ENCODE measurements around the gene SREBF1. TPM values are rescaled to one million over a fixed set of nuclear protein-coding genes. Genes with fewer than 3 reads are reported as not detected.
A peak's percentile ranks its signal among the peaks of the same experiment; 100 is the strongest.

Gene SREBF1
- total RNA-seq, 1 donor from 2014 or later, result 86.9 TPM

DNA sequence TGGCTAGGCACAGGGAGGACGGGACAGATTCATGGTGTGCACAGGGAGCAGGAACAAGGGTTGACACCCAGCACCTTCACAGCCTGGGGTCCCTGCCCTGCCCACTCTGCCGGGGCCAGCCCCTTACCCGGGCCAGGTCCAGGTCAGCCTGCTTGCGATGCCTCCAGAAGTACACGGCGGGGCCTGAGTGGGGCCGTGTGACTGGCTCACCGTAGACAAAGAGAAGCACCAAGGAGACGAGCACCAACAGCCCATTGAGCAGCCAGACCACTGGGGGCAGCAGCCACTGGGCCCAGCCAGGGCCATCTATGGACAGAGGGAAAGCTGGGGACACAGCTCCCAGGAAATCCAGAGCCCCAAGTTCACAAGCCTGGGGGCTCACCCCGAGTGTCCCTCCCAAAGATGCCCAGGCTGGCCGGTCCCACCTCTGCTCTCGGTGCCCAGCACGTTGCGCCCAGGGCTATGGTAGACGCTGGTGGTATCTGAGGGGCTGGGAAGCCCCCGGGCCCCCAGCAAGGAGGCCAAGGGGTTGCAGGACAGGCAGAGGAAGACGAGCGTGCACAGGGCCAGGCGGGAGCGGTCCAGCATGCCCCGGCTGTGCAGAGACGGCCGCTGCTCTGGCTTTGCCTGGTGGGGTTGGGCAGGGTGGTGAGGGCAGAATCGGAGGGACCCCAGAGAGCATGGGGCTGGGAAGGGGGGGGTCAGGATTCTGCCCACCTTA, 19.8 kb downstream of the SREBF1 start:
- TF ChIP-seq, protein P1, sequence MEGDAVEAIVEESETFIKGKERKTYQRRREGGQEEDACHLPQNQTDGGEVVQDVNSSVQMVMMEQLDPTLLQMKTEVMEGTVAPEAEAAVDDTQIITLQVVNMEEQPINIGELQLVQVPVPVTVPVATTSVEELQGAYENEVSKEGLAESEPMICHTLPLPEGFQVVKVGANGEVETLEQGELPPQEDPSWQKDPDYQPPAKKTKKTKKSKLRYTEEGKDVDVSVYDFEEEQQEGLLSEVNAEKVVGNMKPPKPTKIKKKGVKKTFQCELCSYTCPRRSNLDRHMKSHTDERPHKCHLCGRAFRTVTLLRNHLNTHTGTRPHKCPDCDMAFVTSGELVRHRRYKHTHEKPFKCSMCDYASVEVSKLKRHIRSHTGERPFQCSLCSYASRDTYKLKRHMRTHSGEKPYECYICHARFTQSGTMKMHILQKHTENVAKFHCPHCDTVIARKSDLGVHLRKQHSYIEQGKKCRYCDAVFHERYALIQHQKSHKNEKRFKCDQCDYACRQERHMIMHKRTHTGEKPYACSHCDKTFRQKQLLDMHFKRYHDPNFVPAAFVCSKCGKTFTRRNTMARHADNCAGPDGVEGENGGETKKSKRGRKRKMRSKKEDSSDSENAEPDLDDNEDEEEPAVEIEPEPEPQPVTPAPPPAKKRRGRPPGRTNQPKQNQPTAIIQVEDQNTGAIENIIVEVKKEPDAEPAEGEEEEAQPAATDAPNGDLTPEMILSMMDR (IDR thresholded peaks at IDR 0.05), result peak; percentile 10
- Mint-ChIP-seq H3K27me3 (ENCODE audit: unreplicated experiment) (no peaks in the 10 kb centered on the region), H3K36me3 (ENCODE audit: unreplicated experiment) (peaks cover 11% of the 10 kb centered on the region)

DNA sequence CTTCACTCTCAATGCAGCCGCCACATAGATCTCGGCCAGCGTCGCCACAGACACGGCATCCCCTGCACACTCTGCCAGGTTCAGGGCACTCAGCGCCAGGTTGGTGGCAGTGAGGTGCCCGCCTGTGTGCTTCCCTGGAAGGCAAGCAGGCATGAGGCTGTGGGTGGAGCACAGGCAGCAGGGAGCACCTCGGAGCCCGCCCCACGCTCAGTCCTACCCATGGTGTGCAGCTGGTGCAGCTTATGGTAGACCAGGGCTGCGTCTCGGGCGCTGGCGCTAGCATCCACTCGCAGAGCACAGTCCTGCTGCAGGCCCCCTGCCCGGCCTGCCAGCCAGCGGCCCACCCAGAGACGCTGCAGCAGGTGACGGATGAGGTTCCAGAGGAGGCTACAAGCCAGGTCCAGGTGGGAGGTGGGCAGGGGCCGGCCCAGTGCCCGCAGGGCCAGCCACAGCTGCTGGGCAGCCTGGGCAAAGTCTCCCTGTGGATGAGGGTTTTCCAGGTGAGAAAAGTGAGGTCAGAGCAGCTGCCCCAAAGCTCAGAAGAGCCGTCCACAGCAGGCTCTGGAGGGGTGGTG, 20.5 kb downstream of the SREBF1 start:
- Mint-ChIP-seq H3K27me3 (ENCODE audit: unreplicated experiment) (no peaks in the 10 kb centered on the region), H3K36me3 (ENCODE audit: unreplicated experiment) (peaks cover 11% of the 10 kb centered on the region), H3K4me1 (ENCODE audit: unreplicated experiment) (peaks cover 31% of the 10 kb centered on the region), H3K27ac (ENCODE audit: unreplicated experiment) (no peak overlapping the region), H3K4me3 (ENCODE audit: unreplicated experiment) (no peak overlapping the region), H3K9me3 (ENCODE audit: unreplicated experiment) (no peaks in the 10 kb centered on the region)
- TF ChIP-seq, protein P1 (IDR thresholded peaks at IDR 0.05), result no peak
- no peak for DNase-seq (ENCODE audit: extremely low spot score, unreplicated experiment)

More for the DNA sequence above, 19.8 kb downstream of the SREBF1 start:
- H3K4me1 Mint-ChIP-seq (ENCODE audit: unreplicated experiment), result peaks cover 30% of the 10 kb centered on the region
- DNase-seq (ENCODE audit: extremely low spot score, unreplicated experiment), result no peak
- H3K9me3 Mint-ChIP-seq (ENCODE audit: unreplicated experiment), result no peaks in the 10 kb centered on the region
- no peak overlapping the region for H3K4me3 Mint-ChIP-seq (ENCODE audit: unreplicated experiment)
- H3K27ac Mint-ChIP-seq (ENCODE audit: unreplicated experiment), result no peak overlapping the region

DNA sequence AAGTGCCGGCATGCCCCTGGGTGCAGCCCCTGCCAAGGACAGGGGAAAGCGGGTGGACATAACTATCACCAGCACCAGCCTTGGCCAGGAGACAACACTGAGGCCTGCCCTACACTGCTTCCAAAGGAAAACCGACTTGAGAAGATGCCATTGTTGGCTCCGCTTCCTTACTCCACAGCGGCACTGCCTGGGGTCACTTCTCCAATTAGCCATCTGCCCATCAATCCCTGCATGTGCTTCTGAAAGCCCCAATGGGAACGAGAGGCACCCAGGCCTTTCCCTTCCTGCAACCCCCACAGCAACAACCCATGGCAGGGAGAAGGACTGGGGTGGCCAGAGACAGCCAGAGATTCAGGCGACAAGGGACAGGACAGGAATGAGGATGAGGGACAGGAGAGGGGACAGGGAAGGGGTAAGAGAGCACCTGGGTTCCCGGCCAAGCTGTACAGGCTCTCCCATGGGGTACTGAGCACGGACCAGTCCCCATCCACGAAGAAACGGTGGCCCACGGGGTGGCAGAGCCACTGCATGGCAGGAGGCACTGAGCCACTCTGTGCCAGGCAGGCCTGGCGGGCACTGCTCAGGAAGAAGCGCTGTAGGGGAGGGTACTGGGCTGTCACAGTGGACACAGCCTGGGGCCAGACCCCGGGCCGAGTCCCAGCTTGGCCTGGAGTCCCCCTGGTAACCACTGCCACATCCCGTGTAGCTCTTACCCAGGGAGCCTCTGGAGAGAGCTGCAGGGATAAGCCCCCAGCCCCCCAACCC, 21.2 kb downstream of the SREBF1 start:
- Mint-ChIP-seq H3K27ac (ENCODE audit: unreplicated experiment) (peak overlapping the region; percentile 27), H3K4me1 (ENCODE audit: unreplicated experiment) (peaks cover 27% of the 10 kb centered on the region), H3K27me3 (ENCODE audit: unreplicated experiment) (no peaks in the 10 kb centered on the region), H3K9me3 (ENCODE audit: unreplicated experiment) (no peaks in the 10 kb centered on the region), H3K4me3 (ENCODE audit: unreplicated experiment) (no peak overlapping the region), H3K36me3 (ENCODE audit: unreplicated experiment) (peaks cover 11% of the 10 kb centered on the region)
- DNase-seq (ENCODE audit: extremely low spot score, unreplicated experiment), result no peak
- TF ChIP-seq, protein P1 (IDR thresholded peaks at IDR 0.05), result no peak

DNA sequence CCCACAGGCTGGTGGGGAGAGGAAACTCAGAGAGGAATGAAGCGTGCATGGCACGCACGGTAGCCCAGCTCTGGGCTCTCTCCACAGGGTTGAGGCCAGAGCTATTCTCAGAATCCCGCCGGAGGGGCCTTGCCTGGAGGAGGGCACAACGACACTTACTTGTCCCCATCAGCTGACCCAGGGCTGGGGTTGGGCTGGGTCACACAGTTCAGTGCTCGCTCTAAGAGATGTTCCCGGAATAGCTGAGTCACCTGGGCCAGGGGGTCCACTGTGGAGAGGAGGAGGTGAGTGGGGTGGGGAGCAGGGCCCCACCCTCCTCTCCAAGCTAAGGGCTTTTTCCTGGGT, 21.8 kb downstream of the SREBF1 start:
- H3K27me3 Mint-ChIP-seq (ENCODE audit: unreplicated experiment), result no peaks in the 10 kb centered on the region
- no peaks in the 10 kb centered on the region for H3K9me3 Mint-ChIP-seq (ENCODE audit: unreplicated experiment)
- peak overlapping the region; percentile 27 for H3K27ac Mint-ChIP-seq (ENCODE audit: unreplicated experiment)
- no peak for DNase-seq (ENCODE audit: extremely low spot score, unreplicated experiment)
- peaks cover 28% of the 10 kb centered on the region for H3K4me1 Mint-ChIP-seq (ENCODE audit: unreplicated experiment)
- H3K4me3 Mint-ChIP-seq (ENCODE audit: unreplicated experiment), result no peak overlapping the region
- TF ChIP-seq, protein P1 (IDR thresholded peaks at IDR 0.05), result no peak
- peaks cover 11% of the 10 kb centered on the region for H3K36me3 Mint-ChIP-seq (ENCODE audit: unreplicated experiment)

Measured in osteocyte (in vitro differentiated cells).